GM23338 (cell line): ENCODE measurements around the gene PRKCD. TPM values are rescaled to one million over a fixed set of nuclear protein-coding genes. Genes with fewer than 3 reads are reported as not detected.

Experiments used
- ATAC-seq: fragments of 200-7000 bp; cut with Tn5 transposase; 3 replicates; pipeline ENCODE4 v1.9.1; 2020
- DNase-seq: peaks from one replicate; pipeline ENCODE4 v3.0.0-alpha.2; 2015; ENCODE audit warnings: low spot score
- H2AFZ ChIP-seq: fragments of 200-600 bp; sonication (generic); 2 replicates; pipeline ENCODE4 v1.8.0; 2016; ENCODE audit warnings: antibody characterized with exemption, mild to moderate bottlenecking, moderate library complexity
- H3F3A ChIP-seq: fragments of 200-600 bp; sonication (generic); replicated peaks from 2 replicates; pipeline ENCODE4 v1.8.0; 2017; ENCODE audit warnings: antibody characterized with exemption, mixed run types, low read depth
- H3K27ac ChIP-seq: fragments of 200-600 bp; sonication (generic); 2 replicates; pipeline ENCODE4 v1.6.1; 2016; ENCODE audit warnings: low read depth
- H3K27me3 ChIP-seq: fragments of 200-600 bp; sonication (generic); 2 replicates; pipeline ENCODE4 v1.8.0; 2016; ENCODE audit warnings: mild to moderate bottlenecking, mixed run types, moderate library complexity; ENCODE audit not compliant: insufficient read depth
- H3K36me3 ChIP-seq: fragments of 200-600 bp; sonication (generic); 2 replicates; pipeline ENCODE4 v1.8.0; 2016; ENCODE audit warnings: mild to moderate bottlenecking; ENCODE audit not compliant: insufficient read depth
- H3K4me1 ChIP-seq: fragments of 200-600 bp; sonication (generic); 2 replicates; pipeline ENCODE4 v1.8.0; 2016; ENCODE audit warnings: mild to moderate bottlenecking, moderate library complexity; ENCODE audit not compliant: insufficient read depth
- H3K4me2 ChIP-seq: fragments of 200-600 bp; sonication (generic); 2 replicates; pipeline ENCODE4 v1.7.1; 2017; ENCODE audit warnings: mixed run types
- H3K4me3 ChIP-seq: fragments of 200-600 bp; sonication (generic); 2 replicates; pipeline ENCODE4 v1.6.1; 2016; ENCODE audit warnings: mixed run types
- H3K79me2 ChIP-seq: fragments of 200-600 bp; sonication (generic); replicated peaks from 2 replicates; pipeline ENCODE4 v1.8.0; 2017; ENCODE audit warnings: mild to moderate bottlenecking; ENCODE audit not compliant: insufficient read depth
- H3K9me2 ChIP-seq: fragments of 200-600 bp; sonication (generic); 2 replicates; pipeline ENCODE4 v1.8.0; 2017; ENCODE audit not compliant: insufficient read depth
- H4K20me1 ChIP-seq: fragments of 200-600 bp; sonication (generic); replicated peaks from 2 replicates; pipeline ENCODE4 v1.8.0; 2017; ENCODE audit warnings: mild to moderate bottlenecking; ENCODE audit not compliant: insufficient read depth
- H3K27ac Mint-ChIP-seq: 2 replicates; pipeline ENCODE4 v1.8.0; 2020; ENCODE audit warnings: inconsistent platforms, mild to moderate bottlenecking, moderate library complexity, mixed read lengths
- H3K27me3 Mint-ChIP-seq: 3 replicates; pipeline ENCODE4 v1.8.0; 2022; ENCODE audit warnings: low read depth, mild to moderate bottlenecking, moderate library complexity, mixed read lengths, inconsistent platforms; ENCODE audit not compliant: insufficient read depth, poor library complexity
- H3K36me3 Mint-ChIP-seq: 3 replicates; pipeline ENCODE4 v1.8.0; 2021; ENCODE audit warnings: low read depth, mild to moderate bottlenecking, inconsistent platforms, moderate library complexity, mixed read lengths
- H3K4me1 Mint-ChIP-seq: 3 replicates; pipeline ENCODE4 v1.8.0; 2020; ENCODE audit warnings: mild to moderate bottlenecking, inconsistent platforms, mixed read lengths
- H3K4me3 Mint-ChIP-seq: 3 replicates; pipeline ENCODE4 v1.8.0; 2021; ENCODE audit warnings: moderate library complexity, mild to moderate bottlenecking, inconsistent platforms, mixed read lengths
- H3K9me3 Mint-ChIP-seq: 3 replicates; pipeline ENCODE4 v1.8.0; 2020; ENCODE audit warnings: moderate library complexity, mild to moderate bottlenecking, inconsistent platforms, mixed read lengths
- CREB1 ChIP-seq: fragments of 250-450 bp; sonication (Bioruptor Pico); IDR thresholded peaks from 2 replicates; pipeline ENCODE4 v1.5.0; 2020; ENCODE audit warnings: low read depth, mild to moderate bottlenecking, moderate library complexity
- EZH2 ChIP-seq: fragments of 200-600 bp; sonication (generic); IDR thresholded peaks from one replicate; pipeline ENCODE4 v1.8.0; 2017; ENCODE audit warnings: antibody characterized with exemption, mild to moderate bottlenecking, low read depth; ENCODE audit not compliant: unreplicated experiment
- JUNB ChIP-seq: IDR thresholded peaks from one replicate; pipeline ENCODE4 v1.6.1; 2016; ENCODE audit warnings: antibody characterized with exemption; ENCODE audit not compliant: unreplicated experiment
- NANOG ChIP-seq: IDR thresholded peaks from 2 replicates; pipeline ENCODE4 v1.6.1; 2016; ENCODE audit warnings: antibody characterized with exemption, borderline replicate concordance
- POLR2AphosphoS5 ChIP-seq: IDR thresholded peaks from 2 replicates; pipeline ENCODE4 v1.6.1; 2016; ENCODE audit warnings: antibody characterized with exemption, low read depth
- ZNF331 ChIP-seq: fragments of 250-450 bp; sonication (Bioruptor Pico); IDR thresholded peaks from 2 replicates; pipeline ENCODE4 v1.5.0; 2020; ENCODE audit warnings: low read depth, mild to moderate bottlenecking, moderate library complexity
- polyA plus RNA-seq: library from polyadenylated mRNA; unstranded; fragments of >200 nt; fragmentation: Nextera tagmentation; extraction: Ambion mirVana; gene quantifications from 2 replicates; pipeline ENCODE4 v1.2.1, GENCODE V29; 2016
- total RNA-seq: library from RNA; depleted of rRNA; stranded (reverse); fragments of >200 nt; shearing (Covaris generic); gene quantifications from 2 replicates; pipeline ENCODE4 v1.2.3, GENCODE V29; 2014
- TF ChIP-seq, protein P1 (sequence below): IDR thresholded peaks from 2 replicates; pipeline ENCODE4 v1.6.1; 2016; ENCODE audit warnings: antibody characterized with exemption
- TF ChIP-seq, protein P2 (sequence below), 2 experiments: fragments of 200-600 bp in 1 of 2; sonication (generic) in 1 of 2; conservative IDR thresholded peaks; 2 replicates each; pipeline versions ENCODE4 v1.5.1 to v1.6.1; 2016 to 2017; ENCODE audit warnings: antibody characterized with exemption in 2 of 2, low read depth in 2 of 2, mild to moderate bottlenecking in 2 of 2, moderate library complexity in 1 of 2
- TF ChIP-seq, protein P3 (sequence below): IDR thresholded peaks from one replicate; pipeline ENCODE4 v1.6.1; 2018; ENCODE audit warnings: antibody characterized with exemption; ENCODE audit not compliant: unreplicated experiment
- TF ChIP-seq, protein P4 (sequence below): fragments of 250-450 bp; sonication (Bioruptor Pico); IDR thresholded peaks from 2 replicates; pipeline ENCODE4 v1.5.0; 2020; ENCODE audit warnings: mild to moderate bottlenecking, moderate library complexity

PRKCD gene
- total and polyA plus RNA-seq, 2 experiments from 2014 or later = 11.3 to 11.8 TPM

DNA sequence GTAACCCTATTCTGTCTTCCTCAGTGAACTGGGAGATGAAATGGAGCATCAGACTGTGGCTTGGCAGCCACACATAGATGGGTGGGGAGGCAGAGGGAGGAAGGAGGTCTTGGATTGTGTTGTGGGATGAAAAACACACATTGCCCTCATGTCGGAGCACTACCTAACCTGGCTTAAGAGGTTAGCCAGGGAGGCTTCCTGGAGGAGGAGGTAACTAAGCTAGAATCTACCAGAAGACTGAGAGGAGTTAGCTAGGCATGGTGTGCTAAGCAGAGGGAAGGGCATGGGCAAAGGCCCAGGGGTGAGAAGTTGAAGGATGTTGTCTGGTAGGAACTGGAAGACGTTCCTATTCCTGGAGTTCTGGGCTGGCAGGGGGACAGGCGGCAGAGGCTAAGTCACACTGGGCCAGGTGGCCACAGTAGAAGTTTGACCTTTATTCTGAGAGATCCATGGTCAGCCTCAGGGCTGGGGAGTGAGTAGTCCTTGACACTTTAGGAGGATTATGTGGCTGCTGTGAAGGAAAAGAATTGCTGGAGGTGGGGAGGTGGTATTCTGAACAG, 7.7 kb upstream of the PRKCD start (continued):
- no peak for TF ChIP-seq EZH2

DNA sequence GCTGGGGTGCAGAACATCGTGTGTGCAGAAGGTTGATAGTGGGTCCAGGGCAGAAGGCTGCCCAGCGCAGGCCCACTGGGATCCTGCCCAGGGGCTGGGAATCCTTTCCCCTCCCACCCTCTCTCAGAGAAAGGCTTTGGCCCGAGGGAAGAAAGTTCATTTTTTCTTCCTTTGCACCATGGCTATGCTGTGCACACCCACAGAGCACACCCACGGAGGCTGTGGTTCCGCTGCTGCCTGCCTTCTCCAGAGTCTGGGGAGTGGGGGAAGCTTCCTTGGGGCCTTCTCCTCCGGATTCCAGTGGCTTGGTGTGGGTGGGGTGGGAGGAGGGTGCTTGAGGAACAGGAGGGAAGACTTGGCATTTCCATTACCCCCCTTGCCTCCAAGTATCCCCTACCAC, 7.0 kb upstream of the PRKCD start:
- H3K4me3 ChIP-seq = no peak overlapping the region
- H2AFZ ChIP-seq = no peak overlapping the region
- no peaks in the 10 kb centered on the region for H4K20me1 ChIP-seq
- no peak overlapping the region for H3K27ac Mint-ChIP-seq
- peaks cover 15% of the 10 kb centered on the region; the same call in 1 of the 2 replicates for H3K4me1 ChIP-seq
- no peak for TF ChIP-seq ZNF331 (CRISPR knock-in tag)
- TF ChIP-seq EZH2 = no peak
- TF ChIP-seq, protein P1, sequence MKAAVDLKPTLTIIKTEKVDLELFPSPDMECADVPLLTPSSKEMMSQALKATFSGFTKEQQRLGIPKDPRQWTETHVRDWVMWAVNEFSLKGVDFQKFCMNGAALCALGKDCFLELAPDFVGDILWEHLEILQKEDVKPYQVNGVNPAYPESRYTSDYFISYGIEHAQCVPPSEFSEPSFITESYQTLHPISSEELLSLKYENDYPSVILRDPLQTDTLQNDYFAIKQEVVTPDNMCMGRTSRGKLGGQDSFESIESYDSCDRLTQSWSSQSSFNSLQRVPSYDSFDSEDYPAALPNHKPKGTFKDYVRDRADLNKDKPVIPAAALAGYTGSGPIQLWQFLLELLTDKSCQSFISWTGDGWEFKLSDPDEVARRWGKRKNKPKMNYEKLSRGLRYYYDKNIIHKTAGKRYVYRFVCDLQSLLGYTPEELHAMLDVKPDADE = no peak
- no peak for TF ChIP-seq NANOG
- TF ChIP-seq, protein P2, sequence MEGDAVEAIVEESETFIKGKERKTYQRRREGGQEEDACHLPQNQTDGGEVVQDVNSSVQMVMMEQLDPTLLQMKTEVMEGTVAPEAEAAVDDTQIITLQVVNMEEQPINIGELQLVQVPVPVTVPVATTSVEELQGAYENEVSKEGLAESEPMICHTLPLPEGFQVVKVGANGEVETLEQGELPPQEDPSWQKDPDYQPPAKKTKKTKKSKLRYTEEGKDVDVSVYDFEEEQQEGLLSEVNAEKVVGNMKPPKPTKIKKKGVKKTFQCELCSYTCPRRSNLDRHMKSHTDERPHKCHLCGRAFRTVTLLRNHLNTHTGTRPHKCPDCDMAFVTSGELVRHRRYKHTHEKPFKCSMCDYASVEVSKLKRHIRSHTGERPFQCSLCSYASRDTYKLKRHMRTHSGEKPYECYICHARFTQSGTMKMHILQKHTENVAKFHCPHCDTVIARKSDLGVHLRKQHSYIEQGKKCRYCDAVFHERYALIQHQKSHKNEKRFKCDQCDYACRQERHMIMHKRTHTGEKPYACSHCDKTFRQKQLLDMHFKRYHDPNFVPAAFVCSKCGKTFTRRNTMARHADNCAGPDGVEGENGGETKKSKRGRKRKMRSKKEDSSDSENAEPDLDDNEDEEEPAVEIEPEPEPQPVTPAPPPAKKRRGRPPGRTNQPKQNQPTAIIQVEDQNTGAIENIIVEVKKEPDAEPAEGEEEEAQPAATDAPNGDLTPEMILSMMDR (conservative IDR thresholded peaks at IDR 0.05; ENCODE audit: low read depth in 2 of 2) = no peak
- TF ChIP-seq CREB1 (CRISPR knock-in tag) = no peak
- TF ChIP-seq, protein P3, sequence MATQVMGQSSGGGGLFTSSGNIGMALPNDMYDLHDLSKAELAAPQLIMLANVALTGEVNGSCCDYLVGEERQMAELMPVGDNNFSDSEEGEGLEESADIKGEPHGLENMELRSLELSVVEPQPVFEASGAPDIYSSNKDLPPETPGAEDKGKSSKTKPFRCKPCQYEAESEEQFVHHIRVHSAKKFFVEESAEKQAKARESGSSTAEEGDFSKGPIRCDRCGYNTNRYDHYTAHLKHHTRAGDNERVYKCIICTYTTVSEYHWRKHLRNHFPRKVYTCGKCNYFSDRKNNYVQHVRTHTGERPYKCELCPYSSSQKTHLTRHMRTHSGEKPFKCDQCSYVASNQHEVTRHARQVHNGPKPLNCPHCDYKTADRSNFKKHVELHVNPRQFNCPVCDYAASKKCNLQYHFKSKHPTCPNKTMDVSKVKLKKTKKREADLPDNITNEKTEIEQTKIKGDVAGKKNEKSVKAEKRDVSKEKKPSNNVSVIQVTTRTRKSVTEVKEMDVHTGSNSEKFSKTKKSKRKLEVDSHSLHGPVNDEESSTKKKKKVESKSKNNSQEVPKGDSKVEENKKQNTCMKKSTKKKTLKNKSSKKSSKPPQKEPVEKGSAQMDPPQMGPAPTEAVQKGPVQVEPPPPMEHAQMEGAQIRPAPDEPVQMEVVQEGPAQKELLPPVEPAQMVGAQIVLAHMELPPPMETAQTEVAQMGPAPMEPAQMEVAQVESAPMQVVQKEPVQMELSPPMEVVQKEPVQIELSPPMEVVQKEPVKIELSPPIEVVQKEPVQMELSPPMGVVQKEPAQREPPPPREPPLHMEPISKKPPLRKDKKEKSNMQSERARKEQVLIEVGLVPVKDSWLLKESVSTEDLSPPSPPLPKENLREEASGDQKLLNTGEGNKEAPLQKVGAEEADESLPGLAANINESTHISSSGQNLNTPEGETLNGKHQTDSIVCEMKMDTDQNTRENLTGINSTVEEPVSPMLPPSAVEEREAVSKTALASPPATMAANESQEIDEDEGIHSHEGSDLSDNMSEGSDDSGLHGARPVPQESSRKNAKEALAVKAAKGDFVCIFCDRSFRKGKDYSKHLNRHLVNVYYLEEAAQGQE = no peak
- no peak for TF ChIP-seq POLR2AphosphoS5
- no peak for TF ChIP-seq JUNB
- TF ChIP-seq, protein P4, sequence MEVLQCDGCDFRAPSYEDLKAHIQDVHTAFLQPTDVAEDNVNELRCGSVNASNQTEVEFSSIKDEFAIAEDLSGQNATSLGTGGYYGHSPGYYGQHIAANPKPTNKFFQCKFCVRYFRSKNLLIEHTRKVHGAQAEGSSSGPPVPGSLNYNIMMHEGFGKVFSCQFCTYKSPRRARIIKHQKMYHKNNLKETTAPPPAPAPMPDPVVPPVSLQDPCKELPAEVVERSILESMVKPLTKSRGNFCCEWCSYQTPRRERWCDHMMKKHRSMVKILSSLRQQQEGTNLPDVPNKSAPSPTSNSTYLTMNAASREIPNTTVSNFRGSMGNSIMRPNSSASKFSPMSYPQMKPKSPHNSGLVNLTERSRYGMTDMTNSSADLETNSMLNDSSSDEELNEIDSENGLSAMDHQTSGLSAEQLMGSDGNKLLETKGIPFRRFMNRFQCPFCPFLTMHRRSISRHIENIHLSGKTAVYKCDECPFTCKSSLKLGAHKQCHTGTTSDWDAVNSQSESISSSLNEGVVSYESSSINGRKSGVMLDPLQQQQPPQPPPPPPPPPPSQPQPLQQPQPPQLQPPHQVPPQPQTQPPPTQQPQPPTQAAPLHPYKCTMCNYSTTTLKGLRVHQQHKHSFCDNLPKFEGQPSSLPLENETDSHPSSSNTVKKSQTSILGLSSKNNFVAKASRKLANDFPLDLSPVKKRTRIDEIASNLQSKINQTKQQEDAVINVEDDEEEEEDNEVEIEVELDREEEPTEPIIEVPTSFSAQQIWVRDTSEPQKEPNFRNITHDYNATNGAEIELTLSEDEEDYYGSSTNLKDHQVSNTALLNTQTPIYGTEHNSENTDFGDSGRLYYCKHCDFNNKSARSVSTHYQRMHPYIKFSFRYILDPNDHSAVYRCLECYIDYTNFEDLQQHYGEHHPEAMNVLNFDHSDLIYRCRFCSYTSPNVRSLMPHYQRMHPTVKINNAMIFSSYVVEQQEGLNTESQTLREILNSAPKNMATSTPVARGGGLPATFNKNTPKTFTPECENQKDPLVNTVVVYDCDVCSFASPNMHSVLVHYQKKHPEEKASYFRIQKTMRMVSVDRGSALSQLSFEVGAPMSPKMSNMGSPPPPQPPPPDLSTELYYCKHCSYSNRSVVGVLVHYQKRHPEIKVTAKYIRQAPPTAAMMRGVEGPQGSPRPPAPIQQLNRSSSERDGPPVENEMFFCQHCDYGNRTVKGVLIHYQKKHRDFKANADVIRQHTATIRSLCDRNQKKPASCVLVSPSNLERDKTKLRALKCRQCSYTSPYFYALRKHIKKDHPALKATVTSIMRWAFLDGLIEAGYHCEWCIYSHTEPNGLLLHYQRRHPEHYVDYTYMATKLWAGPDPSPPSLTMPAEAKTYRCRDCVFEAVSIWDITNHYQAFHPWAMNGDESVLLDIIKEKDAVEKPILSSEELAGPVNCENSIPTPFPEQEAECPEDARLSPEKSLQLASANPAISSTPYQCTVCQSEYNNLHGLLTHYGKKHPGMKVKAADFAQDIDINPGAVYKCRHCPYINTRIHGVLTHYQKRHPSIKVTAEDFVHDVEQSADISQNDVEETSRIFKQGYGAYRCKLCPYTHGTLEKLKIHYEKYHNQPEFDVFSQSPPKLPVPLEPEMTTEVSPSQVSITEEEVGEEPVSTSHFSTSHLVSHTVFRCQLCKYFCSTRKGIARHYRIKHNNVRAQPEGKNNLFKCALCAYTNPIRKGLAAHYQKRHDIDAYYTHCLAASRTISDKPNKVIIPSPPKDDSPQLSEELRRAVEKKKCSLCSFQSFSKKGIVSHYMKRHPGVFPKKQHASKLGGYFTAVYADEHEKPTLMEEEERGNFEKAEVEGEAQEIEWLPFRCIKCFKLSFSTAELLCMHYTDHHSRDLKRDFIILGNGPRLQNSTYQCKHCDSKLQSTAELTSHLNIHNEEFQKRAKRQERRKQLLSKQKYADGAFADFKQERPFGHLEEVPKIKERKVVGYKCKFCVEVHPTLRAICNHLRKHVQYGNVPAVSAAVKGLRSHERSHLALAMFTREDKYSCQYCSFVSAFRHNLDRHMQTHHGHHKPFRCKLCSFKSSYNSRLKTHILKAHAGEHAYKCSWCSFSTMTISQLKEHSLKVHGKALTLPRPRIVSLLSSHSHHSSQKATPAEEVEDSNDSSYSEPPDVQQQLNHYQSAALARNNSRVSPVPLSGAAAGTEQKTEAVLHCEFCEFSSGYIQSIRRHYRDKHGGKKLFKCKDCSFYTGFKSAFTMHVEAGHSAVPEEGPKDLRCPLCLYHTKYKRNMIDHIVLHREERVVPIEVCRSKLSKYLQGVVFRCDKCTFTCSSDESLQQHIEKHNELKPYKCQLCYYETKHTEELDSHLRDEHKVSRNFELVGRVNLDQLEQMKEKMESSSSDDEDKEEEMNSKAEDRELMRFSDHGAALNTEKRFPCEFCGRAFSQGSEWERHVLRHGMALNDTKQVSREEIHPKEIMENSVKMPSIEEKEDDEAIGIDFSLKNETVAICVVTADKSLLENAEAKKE = no peak
- H3K4me3 Mint-ChIP-seq = no peak overlapping the region
- ATAC-seq = no peak
- peaks cover 23% of the 10 kb centered on the region for H3K4me1 Mint-ChIP-seq
- no peaks in the 10 kb centered on the region for H3F3A ChIP-seq
- no peak overlapping the region for H3K27ac ChIP-seq
- no peak for DNase-seq
- no peaks in the 10 kb centered on the region for H3K36me3 Mint-ChIP-seq
- H3K27me3 ChIP-seq = no peaks in the 10 kb centered on the region; the same call in 1 of the 2 replicates
- H3K9me2 ChIP-seq = no peaks in the 10 kb centered on the region
- no peaks in the 10 kb centered on the region for H3K9me3 Mint-ChIP-seq
- peaks cover 10% of the 10 kb centered on the region for H3K27me3 Mint-ChIP-seq
- no peak overlapping the region for H3K4me2 ChIP-seq
- H3K79me2 ChIP-seq = no peaks in the 10 kb centered on the region
- no peaks in the 10 kb centered on the region for H3K36me3 ChIP-seq
